Measurements from ENCODE around the gene RGS7. TPM values are rescaled to one million over a fixed set of nuclear protein-coding genes. Genes with fewer than 3 reads are reported as not detected.

RGS7 gene
- total RNA-seq, 1 donor from 2014 or later: 0.18 TPM

DNA sequence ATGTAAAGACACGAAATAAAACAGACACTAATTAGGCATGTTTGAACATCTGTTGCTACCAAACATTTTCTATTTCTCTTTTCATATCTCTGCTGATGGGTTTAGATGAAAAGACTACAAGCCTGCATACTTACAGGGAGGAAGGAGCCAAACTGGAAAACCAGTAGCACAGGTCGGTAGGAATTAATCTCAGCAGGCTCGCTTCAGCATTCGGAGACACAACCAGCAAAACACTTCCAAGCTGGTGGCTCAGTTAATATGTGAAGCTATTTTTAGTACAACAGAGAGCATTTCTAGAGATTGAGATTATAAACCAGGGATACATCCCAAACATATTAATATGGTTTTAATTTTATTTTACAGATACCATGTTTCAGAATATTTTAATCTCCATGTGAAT is 444.2 kb downstream of the RGS7 start:
- no peak overlapping the region for H3K4me3 ChIP-seq (ENCODE audit: insufficient read depth, low read depth, low read length)
- FAIRE-seq: no peak
- no peaks in the 10 kb centered on the region for H3K79me2 ChIP-seq (ENCODE audit: insufficient read depth, low read length)
- H4K20me1 ChIP-seq (ENCODE audit: insufficient read depth, low read length): no peaks in the 10 kb centered on the region
- no peaks in the 10 kb centered on the region for H3K36me3 ChIP-seq (ENCODE audit: insufficient read depth, low read length)
- H3K9me3 ChIP-seq (ENCODE audit: insufficient read depth, low read depth, low read length): no peaks in the 10 kb centered on the region
- no peak overlapping the region for H3K9ac ChIP-seq (ENCODE audit: low read length)
- no peaks in the 10 kb centered on the region for H3K4me1 ChIP-seq (ENCODE audit: insufficient read depth, low read length)
- no peak overlapping the region for H2AFZ ChIP-seq (ENCODE audit: low read depth, low read length)
- H3K27me3 ChIP-seq (ENCODE audit: insufficient read depth, low read length): no peaks in the 10 kb centered on the region
- peaks cover 2% of the 10 kb centered on the region for H3K27me3 Mint-ChIP-seq (ENCODE audit: low read depth, unreplicated experiment)
- no peak overlapping the region for H3K27ac Mint-ChIP-seq (ENCODE audit: unreplicated experiment)
- no peaks in the 10 kb centered on the region for H3K36me3 Mint-ChIP-seq (ENCODE audit: low read depth, unreplicated experiment)
- H3K27ac ChIP-seq (ENCODE audit: low read depth, low read length): no peak overlapping the region
- DNase-seq (ENCODE audit: low read depth): no peak
- no peaks in the 10 kb centered on the region for H3K9me3 Mint-ChIP-seq (ENCODE audit: unreplicated experiment)
- H3K4me3 Mint-ChIP-seq (ENCODE audit: unreplicated experiment): no peak overlapping the region
- no peaks in the 10 kb centered on the region for H3K4me1 Mint-ChIP-seq (ENCODE audit: low read depth, unreplicated experiment)
- TF ChIP-seq EZH2 (IDR thresholded peaks at IDR 0.05; ENCODE audit: insufficient read depth, low read length): no peak
- TF ChIP-seq, protein P1, sequence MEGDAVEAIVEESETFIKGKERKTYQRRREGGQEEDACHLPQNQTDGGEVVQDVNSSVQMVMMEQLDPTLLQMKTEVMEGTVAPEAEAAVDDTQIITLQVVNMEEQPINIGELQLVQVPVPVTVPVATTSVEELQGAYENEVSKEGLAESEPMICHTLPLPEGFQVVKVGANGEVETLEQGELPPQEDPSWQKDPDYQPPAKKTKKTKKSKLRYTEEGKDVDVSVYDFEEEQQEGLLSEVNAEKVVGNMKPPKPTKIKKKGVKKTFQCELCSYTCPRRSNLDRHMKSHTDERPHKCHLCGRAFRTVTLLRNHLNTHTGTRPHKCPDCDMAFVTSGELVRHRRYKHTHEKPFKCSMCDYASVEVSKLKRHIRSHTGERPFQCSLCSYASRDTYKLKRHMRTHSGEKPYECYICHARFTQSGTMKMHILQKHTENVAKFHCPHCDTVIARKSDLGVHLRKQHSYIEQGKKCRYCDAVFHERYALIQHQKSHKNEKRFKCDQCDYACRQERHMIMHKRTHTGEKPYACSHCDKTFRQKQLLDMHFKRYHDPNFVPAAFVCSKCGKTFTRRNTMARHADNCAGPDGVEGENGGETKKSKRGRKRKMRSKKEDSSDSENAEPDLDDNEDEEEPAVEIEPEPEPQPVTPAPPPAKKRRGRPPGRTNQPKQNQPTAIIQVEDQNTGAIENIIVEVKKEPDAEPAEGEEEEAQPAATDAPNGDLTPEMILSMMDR (IDR thresholded peaks at IDR 0.05; ENCODE audit: insufficient read depth, low read depth, low read length): no peak
- no peak overlapping the region for H3K4me2 ChIP-seq (ENCODE audit: low read length)

- no peaks in the 10 kb centered on the region for H3K36me3 Mint-ChIP-seq (ENCODE audit: low read depth, unreplicated experiment)
- H3K9me3 Mint-ChIP-seq (ENCODE audit: unreplicated experiment): no peaks in the 10 kb centered on the region
- FAIRE-seq (no peak), DNase-seq (ENCODE audit: low read depth) (no peak)
- H3K27me3 Mint-ChIP-seq (ENCODE audit: low read depth, unreplicated experiment): peaks cover 2% of the 10 kb centered on the region
- Histone ChIP-seq H3K36me3 (ENCODE audit: insufficient read depth, low read length) (no peaks in the 10 kb centered on the region), H4K20me1 (ENCODE audit: insufficient read depth, low read length) (no peaks in the 10 kb centered on the region), H3K9ac (ENCODE audit: low read length) (no peak overlapping the region), H2AFZ (ENCODE audit: low read depth, low read length) (no peak overlapping the region), H3K27ac (ENCODE audit: low read depth, low read length) (no peak overlapping the region), H3K4me2 (ENCODE audit: low read length) (no peak overlapping the region), H3K79me2 (ENCODE audit: insufficient read depth, low read length) (no peaks in the 10 kb centered on the region), H3K9me3 (ENCODE audit: insufficient read depth, low read depth, low read length) (no peaks in the 10 kb centered on the region), H3K4me3 (ENCODE audit: insufficient read depth, low read depth, low read length) (no peak overlapping the region), H3K27me3 (ENCODE audit: insufficient read depth, low read length) (no peaks in the 10 kb centered on the region), H3K4me1 (ENCODE audit: insufficient read depth, low read length) (no peaks in the 10 kb centered on the region)
- TF ChIP-seq, protein P1 (IDR thresholded peaks at IDR 0.05; ENCODE audit: insufficient read depth, low read depth, low read length): no peak
- no peak for TF ChIP-seq EZH2 (IDR thresholded peaks at IDR 0.05; ENCODE audit: insufficient read depth, low read length)
- H3K27ac Mint-ChIP-seq (ENCODE audit: unreplicated experiment): no peak overlapping the region
- H3K4me3 Mint-ChIP-seq (ENCODE audit: unreplicated experiment): no peak overlapping the region
- H3K4me1 Mint-ChIP-seq (ENCODE audit: low read depth, unreplicated experiment): no peaks in the 10 kb centered on the region
Measured at GRCh38 chr1:240909701-240910457, 447.1 kb downstream of the RGS7 start.

GRCh38 chr1:240906477-240906876 is 450.5 kb downstream of the RGS7 start:
- TF ChIP-seq EZH2 (IDR thresholded peaks at IDR 0.05; ENCODE audit: insufficient read depth, low read length): no peak
- TF ChIP-seq, protein P1 (IDR thresholded peaks at IDR 0.05; ENCODE audit: insufficient read depth, low read depth, low read length): no peak
- Histone ChIP-seq H3K4me3 (ENCODE audit: insufficient read depth, low read depth, low read length) (no peak overlapping the region), H3K9me3 (ENCODE audit: insufficient read depth, low read depth, low read length) (no peaks in the 10 kb centered on the region), H3K9ac (ENCODE audit: low read length) (no peak overlapping the region), H3K27me3 (ENCODE audit: insufficient read depth, low read length) (no peaks in the 10 kb centered on the region), H3K4me1 (ENCODE audit: insufficient read depth, low read length) (no peaks in the 10 kb centered on the region), H4K20me1 (ENCODE audit: insufficient read depth, low read length) (no peaks in the 10 kb centered on the region), H3K27ac (ENCODE audit: low read depth, low read length) (no peak overlapping the region), H3K79me2 (ENCODE audit: insufficient read depth, low read length) (no peaks in the 10 kb centered on the region), H3K36me3 (ENCODE audit: insufficient read depth, low read length) (no peaks in the 10 kb centered on the region), H3K4me2 (ENCODE audit: low read length) (no peak overlapping the region), H2AFZ (ENCODE audit: low read depth, low read length) (no peak overlapping the region)
- H3K4me1 Mint-ChIP-seq (ENCODE audit: low read depth, unreplicated experiment): no peaks in the 10 kb centered on the region
- no peak overlapping the region for H3K4me3 Mint-ChIP-seq (ENCODE audit: unreplicated experiment)
- no peak for FAIRE-seq
- peaks cover 2% of the 10 kb centered on the region for H3K27me3 Mint-ChIP-seq (ENCODE audit: low read depth, unreplicated experiment)
- no peaks in the 10 kb centered on the region for H3K9me3 Mint-ChIP-seq (ENCODE audit: unreplicated experiment)
- no peak overlapping the region for H3K27ac Mint-ChIP-seq (ENCODE audit: unreplicated experiment)
- H3K36me3 Mint-ChIP-seq (ENCODE audit: low read depth, unreplicated experiment): peaks cover 2% of the 10 kb centered on the region
- DNase-seq (ENCODE audit: low read depth): no peak

Data from astrocyte (in vitro differentiated cells and primary cell).